Measurements from ENCODE around the gene MTM1.

GRCh38 chrX:150602743-150603142 lies 34.3 kb downstream of the MTM1 start:
- TF ChIP-seq CTCF (IDR thresholded peaks at IDR 0.05) (no peak), POLR2A (IDR thresholded peaks at IDR 0.05) (no peak), EP300 (IDR thresholded peaks at IDR 0.05) (no peak)
